A673 (cell line): ENCODE data around the gene USP12.

Source experiments
- EZH2 ChIP-seq: fragments of 200-600 bp; sonication (generic); IDR thresholded peaks from 2 replicates; pipeline ENCODE4 v1.6.1; 2017; ENCODE audit warnings: borderline replicate concordance, low read depth, mild to moderate bottlenecking, mixed read lengths, antibody characterized with exemption, low read length; ENCODE audit not compliant: poor library complexity, severe bottlenecking
- TF ChIP-seq, protein P1 (sequence below): fragments of 300-800, 200-600 bp; sonication (generic); conservative IDR thresholded peaks from 2 replicates; pipeline ENCODE4 v1.5.1; 2017; ENCODE audit warnings: low read depth, mild to moderate bottlenecking, antibody characterized with exemption, low read length, moderate library complexity, mixed read lengths

DNA sequence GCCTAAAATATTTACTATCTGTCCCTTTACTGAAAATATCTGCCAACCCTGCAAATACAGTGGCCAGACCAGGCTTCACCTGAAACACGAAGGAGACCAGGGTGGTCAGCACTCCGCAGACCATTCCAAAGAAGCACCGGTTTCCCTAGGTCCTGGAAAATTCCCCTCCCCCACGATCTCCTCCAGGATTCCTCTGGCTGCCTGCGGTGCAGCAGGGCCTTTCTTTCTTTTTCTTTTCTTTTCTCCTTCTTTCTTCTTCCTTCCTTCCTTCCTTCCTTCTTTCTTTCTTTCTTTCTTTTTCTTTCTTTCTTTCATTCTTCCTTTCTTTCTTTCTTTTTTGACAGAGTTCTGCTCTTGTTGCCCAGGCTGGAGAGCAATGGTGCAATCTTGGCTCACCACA is 152.7 kb downstream of the USP12 start:
- TF ChIP-seq, protein P1, sequence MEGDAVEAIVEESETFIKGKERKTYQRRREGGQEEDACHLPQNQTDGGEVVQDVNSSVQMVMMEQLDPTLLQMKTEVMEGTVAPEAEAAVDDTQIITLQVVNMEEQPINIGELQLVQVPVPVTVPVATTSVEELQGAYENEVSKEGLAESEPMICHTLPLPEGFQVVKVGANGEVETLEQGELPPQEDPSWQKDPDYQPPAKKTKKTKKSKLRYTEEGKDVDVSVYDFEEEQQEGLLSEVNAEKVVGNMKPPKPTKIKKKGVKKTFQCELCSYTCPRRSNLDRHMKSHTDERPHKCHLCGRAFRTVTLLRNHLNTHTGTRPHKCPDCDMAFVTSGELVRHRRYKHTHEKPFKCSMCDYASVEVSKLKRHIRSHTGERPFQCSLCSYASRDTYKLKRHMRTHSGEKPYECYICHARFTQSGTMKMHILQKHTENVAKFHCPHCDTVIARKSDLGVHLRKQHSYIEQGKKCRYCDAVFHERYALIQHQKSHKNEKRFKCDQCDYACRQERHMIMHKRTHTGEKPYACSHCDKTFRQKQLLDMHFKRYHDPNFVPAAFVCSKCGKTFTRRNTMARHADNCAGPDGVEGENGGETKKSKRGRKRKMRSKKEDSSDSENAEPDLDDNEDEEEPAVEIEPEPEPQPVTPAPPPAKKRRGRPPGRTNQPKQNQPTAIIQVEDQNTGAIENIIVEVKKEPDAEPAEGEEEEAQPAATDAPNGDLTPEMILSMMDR: no peak
- TF ChIP-seq EZH2: no peak
